Fibroblast of villous mesenchyme (primary cell): ENCODE data around the gene AURKAIP1. TPM values are rescaled to one million over a fixed set of nuclear protein-coding genes. Genes with fewer than 3 reads are reported as not detected.

Experiments used
- DNase-seq: peaks from one replicate; pipeline ENCODE4 v3.0.0-alpha.2; 2010; ENCODE audit warnings: low read depth
- H3K4me3 ChIP-seq: 2 replicates; pipeline ENCODE4 v1.5.1; 2011; ENCODE audit warnings: low read depth, mild to moderate bottlenecking, low read length
- CTCF ChIP-seq: IDR thresholded peaks from 2 replicates; pipeline ENCODE4 v1.5.1; 2012; ENCODE audit warnings: low read depth, mild to moderate bottlenecking, low read length; ENCODE audit not compliant: insufficient read depth
- total RNA-seq: library from RNA; depleted of rRNA; stranded (reverse); fragments of >200 nt; gene quantifications from 2 replicates; pipeline ENCODE4 v1.2.3, GENCODE V29; 2012

The AURKAIP1 gene
- total RNA-seq: 94.1 and 116 TPM in 2 replicates

GRCh38 chr1:1374929-1375662 lies at the start of gene AURKAIP1:
Gene AURKAIP1 (minus strand): TSS chr1:1375207. CDS start chr1:1374756, 451 bp downstream.
- peak; percentile 100 for DNase-seq
- peak; percentile 21 for TF ChIP-seq CTCF
- peak within 1 kb of the TSS; percentile 80 for H3K4me3 ChIP-seq

- H3K4me3 ChIP-seq: no peak overlapping the region
- no peak for TF ChIP-seq CTCF
- DNase-seq: no peak
Measured at GRCh38 chr1:1424707-1425106, 49.7 kb upstream of the AURKAIP1 start.

GRCh38 chr1:1423245-1423597 lies 48.2 kb upstream of the AURKAIP1 start:
- TF ChIP-seq CTCF: no peak
- no peak for DNase-seq
- no peak overlapping the region for H3K4me3 ChIP-seq

GRCh38 chr1:1422465-1423244 lies 47.6 kb upstream of the AURKAIP1 start:
- H3K4me3 ChIP-seq: no peak overlapping the region
- DNase-seq: no peak
- TF ChIP-seq CTCF: no peak

- TF ChIP-seq CTCF: no peak
- no peak for DNase-seq
Measured at GRCh38 chr1:1421907-1422464, 47.0 kb upstream of the AURKAIP1 start.

GRCh38 chr1:1421147-1421906 lies 46.3 kb upstream of the AURKAIP1 start, which contains the start of gene ANKRD65:
Gene ANKRD65 (minus strand): TSS chr1:1421276. CDS start chr1:1421005, 271 bp downstream.
- no peak for TF ChIP-seq CTCF
- DNase-seq: no peak
- H3K4me3 ChIP-seq: no peak within 1 kb of the TSS

More at GRCh38 chr1:1421907-1422464, 47.0 kb upstream of the AURKAIP1 start:
- H3K4me3 ChIP-seq: no peak overlapping the region
